GM12865 (cell line): ENCODE data around the gene STAMBPL1.
A peak's percentile ranks its signal among the peaks of the same experiment; 100 is the strongest.

Source experiments
- DNase-seq: peaks from one replicate; pipeline ENCODE4 v3.0.0; 2010; ENCODE audit warnings: low read depth
- H3K4me3 ChIP-seq: 2 replicates; pipeline ENCODE4 v1.5.1; 2011; ENCODE audit warnings: mild to moderate bottlenecking, low read depth, low read length, control low read depth
- TF ChIP-seq, protein P1 (sequence below): IDR thresholded peaks from 2 replicates; pipeline ENCODE4 v1.5.1; 2011; ENCODE audit warnings: low read length, control low read depth, low read depth, inconsistent platforms; ENCODE audit not compliant: insufficient read depth; ENCODE audit errors: missing control alignments

STAMBPL1 gene

DNA sequence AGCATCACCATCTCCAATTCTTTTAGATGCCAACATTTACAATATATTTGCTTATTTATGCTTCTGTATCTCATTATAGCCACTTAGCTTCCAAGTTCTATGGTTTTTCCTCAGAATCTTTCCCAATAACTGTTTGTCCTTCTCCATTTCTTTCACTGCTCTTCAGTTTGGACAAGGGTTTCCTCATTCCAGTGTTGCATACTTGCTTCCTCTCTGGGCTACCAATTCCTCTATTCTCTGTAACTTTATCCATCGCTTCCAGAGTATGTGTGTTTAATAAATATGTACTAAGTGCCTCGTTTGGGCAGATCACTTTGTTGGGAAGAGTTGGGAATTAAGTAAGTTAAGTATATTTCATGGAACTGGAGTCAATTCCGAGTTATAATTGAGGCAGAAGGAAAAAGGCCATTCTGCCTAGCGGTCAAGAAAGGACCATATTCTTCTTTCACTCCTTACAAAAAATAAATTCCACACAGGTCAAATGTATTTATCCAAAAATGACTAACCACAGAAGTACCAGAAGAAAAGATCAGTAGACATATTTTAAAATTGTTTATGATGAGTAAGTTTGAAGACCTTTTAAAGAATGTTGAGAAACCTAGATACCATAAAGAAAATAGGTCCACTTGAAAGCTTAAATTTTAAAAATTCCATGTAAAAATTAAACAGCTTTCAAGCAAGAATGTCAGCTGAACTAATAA is 10.8 kb downstream of the STAMBPL1 start:
- TF ChIP-seq, protein P1, sequence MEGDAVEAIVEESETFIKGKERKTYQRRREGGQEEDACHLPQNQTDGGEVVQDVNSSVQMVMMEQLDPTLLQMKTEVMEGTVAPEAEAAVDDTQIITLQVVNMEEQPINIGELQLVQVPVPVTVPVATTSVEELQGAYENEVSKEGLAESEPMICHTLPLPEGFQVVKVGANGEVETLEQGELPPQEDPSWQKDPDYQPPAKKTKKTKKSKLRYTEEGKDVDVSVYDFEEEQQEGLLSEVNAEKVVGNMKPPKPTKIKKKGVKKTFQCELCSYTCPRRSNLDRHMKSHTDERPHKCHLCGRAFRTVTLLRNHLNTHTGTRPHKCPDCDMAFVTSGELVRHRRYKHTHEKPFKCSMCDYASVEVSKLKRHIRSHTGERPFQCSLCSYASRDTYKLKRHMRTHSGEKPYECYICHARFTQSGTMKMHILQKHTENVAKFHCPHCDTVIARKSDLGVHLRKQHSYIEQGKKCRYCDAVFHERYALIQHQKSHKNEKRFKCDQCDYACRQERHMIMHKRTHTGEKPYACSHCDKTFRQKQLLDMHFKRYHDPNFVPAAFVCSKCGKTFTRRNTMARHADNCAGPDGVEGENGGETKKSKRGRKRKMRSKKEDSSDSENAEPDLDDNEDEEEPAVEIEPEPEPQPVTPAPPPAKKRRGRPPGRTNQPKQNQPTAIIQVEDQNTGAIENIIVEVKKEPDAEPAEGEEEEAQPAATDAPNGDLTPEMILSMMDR, result no peak
- no peak overlapping the region for H3K4me3 ChIP-seq
- DNase-seq, result no peak

GRCh38 chr10:88892222-88892967 is 12.3 kb downstream of the STAMBPL1 start:
- TF ChIP-seq, protein P1, result no peak
- no peak overlapping the region for H3K4me3 ChIP-seq
- DNase-seq, result no peak

DNA sequence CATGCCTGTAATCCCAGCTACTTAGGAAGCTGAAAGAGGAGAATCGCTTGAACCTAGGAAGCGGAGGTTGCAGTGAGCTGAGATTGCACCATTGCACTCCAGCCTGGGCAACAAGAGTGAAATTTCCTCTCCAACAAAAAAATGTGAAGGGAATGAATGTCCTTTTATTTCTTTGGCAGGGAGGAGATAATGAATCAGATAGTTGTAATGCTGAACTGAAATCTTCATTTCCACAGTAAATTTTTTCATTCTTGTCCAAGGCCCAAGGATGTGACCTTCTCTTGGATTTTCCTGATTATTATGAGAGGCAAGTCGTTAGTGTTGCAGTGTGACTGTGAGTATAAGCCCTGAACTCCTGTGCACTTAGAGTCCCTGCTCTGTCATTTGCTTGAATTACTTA is 13.6 kb downstream of the STAMBPL1 start:
- no peak for DNase-seq
- H3K4me3 ChIP-seq, result no peak overlapping the region
- TF ChIP-seq, protein P1, result no peak

GRCh38 chr10:88895250-88895649 is 15.2 kb downstream of the STAMBPL1 start:
- no peak for DNase-seq
- no peak overlapping the region for H3K4me3 ChIP-seq
- TF ChIP-seq, protein P1, result no peak

DNA sequence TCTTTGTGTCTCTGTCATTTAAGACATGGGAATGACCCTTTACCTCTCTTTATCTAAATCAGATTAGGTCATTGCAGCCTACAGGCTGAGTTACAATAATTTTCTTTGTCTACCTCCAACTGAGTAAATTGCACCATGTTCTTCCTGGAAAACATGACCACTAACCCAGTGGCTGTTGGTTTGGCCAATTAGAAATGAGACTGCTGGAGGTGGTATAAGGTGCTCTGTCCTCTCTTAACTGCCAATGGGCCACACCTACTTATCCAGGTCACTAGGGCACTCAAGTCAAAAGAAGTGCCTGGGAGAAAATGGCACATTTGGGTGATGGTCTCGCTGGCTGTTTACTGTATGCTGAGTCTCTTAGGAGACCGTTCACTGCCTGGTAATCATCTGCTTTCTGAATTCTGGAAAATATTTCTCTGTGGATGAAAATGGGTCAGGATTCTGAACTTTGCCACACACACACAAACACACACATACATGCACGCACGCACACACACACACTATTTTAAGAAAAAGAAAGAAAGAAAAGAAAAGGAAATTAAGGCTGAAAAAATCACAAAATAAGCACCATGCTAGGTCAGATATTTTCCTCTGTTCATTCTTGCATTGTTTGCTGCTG is 16.4 kb downstream of the STAMBPL1 start:
- DNase-seq, result no peak
- H3K4me3 ChIP-seq, result no peak overlapping the region
- TF ChIP-seq, protein P1, result no peak

DNA sequence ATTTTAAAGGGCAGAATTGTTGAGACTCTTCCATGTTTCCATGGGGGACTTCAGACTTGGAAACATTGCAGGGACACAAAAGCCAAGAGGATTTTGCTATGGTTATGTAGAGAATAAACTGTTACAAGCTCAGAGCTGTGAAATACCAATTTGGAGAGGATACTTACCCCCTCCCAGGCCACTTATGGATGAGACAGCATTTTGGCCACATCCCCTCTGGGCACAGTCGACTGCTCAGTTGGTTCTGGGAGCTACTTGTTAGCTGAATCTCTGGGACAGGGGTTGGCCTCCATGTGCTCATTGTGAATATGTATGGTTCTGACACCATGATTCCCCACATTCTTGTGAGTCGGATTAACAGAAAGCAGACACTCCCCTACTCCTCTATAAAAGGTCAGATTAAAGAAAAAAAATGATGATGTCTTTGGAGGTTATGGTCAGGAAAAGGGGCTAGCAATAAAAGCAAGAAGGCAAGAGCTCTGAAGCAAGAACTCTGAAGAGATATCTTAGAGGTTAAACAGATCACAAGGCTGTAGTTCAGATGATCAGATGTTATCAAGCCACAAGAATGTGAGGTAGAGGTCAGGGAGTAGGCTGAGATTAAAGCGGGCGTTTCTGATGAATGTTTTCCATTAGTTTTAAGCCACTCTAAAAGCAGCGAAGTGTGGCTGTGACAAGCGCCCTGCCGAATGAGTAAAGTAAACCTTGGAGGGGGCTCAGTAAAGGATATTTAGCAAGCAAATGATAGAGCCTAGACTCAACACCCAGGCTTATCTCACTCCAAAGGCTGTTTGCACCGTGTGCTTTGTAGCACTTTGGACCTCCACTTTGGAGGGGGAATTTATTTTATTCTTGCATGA is 17.2 kb downstream of the STAMBPL1 start:
- peak overlapping the region; percentile 23 for H3K4me3 ChIP-seq
- DNase-seq, result no peak
- TF ChIP-seq, protein P1, result no peak
